ENCODE data around the gene FOXF1.

The FOXF1 gene

DNA sequence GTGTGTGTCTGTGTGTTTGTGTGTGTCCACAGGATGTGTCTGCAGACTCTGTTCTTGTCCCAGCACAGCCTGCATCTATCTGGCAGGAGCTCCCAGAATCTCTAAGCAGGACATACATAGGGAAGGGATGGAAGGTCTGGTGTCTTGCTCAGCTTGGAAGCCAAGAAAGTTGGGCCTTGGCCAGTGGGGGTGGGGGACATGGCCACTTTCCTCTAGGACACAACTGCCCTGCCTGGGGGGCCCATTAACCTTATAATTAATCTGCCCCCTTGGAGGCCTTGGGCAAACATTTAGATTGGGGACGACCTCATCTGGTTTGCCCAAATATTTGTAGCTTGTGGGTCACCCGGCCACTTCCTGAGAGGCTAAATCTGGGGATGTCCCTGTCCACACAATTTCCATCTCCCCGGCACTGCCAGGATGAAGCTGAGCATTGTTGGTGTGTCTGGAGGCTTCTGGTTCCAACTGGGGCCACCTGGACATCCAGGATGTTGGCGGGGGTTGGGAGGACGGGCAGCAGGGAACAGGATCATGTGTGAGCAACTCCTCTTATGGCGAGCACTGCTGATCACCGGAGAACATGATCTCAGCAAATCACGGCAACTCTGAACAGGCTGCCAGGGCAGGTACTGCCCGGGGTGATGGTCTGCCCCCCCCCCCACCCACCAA lies 17.2 kb upstream of the FOXF1 start:
- no peak for DNase-seq

DNA sequence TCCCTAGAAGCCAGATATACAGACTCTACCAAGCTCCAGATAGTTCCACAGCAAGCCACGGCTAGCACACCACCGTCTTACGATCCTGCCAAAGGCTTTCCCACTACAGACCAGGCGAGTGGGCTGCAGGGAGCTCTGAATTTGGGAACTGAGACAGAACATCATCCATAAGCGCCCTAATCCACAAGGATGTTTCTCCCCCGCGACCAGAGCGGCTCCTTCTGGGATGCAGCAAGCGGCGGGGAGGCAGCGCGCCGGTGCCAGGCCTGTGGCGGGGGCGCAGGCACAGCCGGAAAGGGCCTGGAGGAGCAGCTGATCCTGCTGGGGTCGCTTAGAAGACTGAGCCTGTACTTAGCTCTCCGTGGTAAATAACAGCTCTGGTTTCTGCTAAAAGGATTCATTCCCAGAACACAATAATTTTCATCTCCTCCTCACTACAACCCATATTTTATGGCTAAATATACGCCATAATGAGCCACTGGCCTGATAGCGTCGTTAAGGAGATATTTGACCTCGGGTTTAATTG lies 16.2 kb upstream of the FOXF1 start:
- no peak for DNase-seq

DNA sequence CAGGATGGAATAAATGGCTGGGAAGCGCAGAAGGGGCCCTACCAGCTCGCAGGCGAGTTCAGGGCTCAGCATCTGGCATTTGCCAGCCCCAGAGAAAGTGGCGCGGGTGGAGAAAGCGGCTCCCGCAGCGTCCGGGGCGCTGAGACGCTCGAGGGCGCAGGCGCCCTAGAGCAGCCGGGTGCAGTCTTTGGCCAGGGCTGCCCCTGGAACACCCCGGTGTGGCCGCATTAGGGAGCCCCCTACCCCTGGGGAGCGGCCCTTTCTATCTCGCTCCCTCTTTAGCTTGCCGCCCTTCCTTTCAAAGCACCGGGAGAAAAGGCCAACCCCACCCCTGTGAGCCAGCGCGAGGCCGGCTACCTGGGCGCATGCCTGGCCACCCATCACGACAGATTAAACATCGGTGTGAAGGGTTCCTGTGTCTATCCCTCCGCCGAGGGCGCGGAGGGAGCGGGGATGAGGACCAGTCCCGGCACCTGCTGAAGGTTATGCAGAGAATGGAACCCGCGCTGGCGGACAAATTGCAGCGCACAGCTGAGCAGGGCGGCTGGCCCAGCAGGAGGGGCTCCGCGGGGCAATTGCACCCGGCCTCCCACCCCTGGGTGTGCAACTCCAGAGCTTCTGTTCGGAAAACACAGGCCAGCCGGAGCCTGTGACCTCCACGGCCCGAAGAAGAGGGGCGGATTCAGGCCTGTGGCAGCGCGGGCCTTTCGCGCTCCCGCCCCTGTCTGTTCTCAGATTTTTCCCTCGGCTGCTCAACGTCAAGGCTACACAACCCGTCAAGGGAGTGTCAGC lies 15.6 kb upstream of the FOXF1 start:
- no peak for DNase-seq

DNA sequence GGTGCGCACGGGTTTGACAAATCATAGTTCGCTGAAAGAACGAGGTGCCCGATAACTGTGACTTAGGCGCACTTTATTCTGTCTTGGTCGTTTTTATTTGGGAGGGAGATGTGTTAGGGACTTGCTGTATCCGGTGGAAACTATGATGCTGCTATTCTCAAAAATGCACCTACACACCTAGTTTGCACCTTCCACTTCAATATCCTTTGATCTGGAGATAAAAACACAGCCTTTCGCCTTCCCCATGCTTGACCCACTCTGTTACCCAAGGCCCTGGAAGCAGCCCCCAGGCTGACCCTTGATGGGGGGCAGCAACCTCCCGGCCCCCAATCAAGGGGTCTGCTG lies 15.0 kb upstream of the FOXF1 start:
- no peak for DNase-seq

- no peak for DNase-seq
Observed at GRCh38 chr16:86495756-86496261, 14.5 kb upstream of the FOXF1 start.

DNA sequence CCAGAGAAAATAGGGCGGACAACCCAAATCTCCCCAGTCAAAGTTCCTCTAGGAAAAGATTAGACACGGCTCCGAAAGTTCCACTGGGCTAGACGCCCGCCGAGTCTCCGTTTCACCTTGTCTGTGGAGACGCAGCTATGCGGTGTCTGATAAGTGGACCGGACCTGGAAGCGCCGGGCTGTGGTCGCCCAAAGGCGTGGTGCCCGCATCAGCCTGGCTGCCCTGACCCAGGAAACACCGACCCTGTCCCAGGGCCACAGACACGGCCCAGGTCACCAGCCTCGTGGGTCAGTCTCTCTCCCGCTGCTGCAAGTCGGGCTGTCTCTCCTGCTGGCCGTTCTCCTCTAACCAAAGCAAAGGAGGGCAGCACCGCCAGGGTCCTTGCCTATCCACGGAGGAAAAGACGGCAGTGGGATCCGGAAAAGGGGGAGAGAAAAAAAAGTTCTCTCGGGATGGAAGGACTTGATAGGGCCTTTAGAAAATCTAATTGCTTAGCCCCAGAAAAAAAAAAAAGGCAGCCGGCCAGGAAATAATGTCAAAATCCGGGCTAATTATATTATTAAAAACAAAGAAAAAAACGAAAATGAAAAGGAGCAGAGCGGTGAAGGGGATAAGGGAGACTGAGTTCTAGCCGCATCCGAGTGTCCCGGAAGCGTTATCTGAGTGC lies 13.9 kb upstream of the FOXF1 start:
- DNase-seq = no peak

- no peak for DNase-seq
Observed at GRCh38 chr16:86496929-86497461, 13.3 kb upstream of the FOXF1 start.

- DNase-seq = no peak
Observed at GRCh38 chr16:86497551-86498021, 12.7 kb upstream of the FOXF1 start.

DNA sequence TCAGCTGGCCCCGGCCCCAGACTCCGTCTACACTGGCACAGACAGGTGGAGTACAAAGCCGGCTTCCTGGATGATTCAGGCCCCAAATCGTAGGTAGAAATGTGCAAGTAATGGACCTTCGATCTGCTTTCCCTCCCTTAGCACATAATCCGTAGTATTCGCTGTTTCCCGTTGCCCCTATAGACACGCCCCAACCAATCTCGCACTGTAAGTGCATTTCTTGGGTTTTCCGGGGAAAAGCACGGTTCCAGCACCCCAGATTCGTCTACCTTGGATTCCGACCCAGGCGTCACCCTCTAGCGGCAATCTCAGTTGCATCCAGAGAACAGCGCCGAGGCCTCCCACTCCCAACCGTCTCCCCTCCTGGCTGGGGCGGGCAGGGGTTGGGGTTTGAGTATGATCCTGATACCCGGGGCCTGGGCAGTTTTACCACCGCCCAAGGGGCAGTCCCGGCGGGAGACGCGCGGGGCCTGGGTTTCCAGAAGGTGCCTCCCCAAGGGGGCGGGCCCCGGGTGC lies 12.1 kb upstream of the FOXF1 start:
- no peak for DNase-seq

- no peak for DNase-seq
Observed at GRCh38 chr16:86498671-86499439, 11.5 kb upstream of the FOXF1 start.

GRCh38 chr16:86499440-86499786 lies 10.9 kb upstream of the FOXF1 start:
- no peak for DNase-seq

DNA sequence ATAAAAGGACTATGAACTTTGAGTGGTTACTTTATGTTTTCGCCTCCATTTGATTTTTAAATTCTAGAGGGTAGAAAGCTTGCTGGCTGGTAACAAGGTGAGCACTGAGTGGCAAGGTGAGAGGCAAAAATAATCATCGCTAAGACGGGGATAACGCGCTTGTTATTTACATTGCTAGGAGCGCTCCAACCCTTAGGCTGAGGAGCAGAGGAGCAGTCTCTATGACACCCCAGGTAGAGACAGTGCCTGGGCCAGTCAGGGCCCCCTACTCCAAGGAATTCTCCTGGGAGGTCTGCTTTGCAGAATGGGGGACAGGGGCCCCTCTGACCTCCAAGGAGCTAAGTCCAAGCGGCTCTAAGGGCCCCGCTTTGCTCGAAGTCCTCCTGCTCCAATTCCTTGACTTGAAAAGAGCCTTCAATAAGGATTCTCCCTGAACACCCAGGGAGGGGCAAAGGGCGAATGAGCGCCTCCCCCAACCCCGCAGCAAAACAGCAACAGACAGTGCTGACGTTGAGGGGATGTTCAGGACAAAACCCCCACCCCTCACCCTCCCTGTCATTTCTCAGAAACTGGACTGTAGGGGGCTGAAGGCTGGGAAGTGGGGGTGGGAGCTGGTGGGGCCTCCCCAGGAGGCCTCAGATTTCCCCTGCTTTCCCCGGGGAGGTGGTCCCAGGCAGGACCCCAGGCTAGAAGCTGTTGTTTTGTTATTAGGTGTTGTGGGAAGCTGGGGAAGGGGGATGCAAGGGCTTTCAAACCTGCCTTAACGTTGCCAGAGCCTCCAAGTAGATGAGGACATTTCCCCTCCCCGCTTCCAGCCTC lies 10.2 kb upstream of the FOXF1 start:
- no peak for DNase-seq

- DNase-seq = no peak
Observed at GRCh38 chr16:86500708-86501510, 9.4 kb upstream of the FOXF1 start.

GRCh38 chr16:86501989-86502855 lies 8.1 kb upstream of the FOXF1 start:
- DNase-seq = no peak

- no peak for DNase-seq
Observed at GRCh38 chr16:86502856-86503748, 7.2 kb upstream of the FOXF1 start.

GRCh38 chr16:86503830-86504229 lies 6.5 kb upstream of the FOXF1 start:
- no peak for DNase-seq

DNA sequence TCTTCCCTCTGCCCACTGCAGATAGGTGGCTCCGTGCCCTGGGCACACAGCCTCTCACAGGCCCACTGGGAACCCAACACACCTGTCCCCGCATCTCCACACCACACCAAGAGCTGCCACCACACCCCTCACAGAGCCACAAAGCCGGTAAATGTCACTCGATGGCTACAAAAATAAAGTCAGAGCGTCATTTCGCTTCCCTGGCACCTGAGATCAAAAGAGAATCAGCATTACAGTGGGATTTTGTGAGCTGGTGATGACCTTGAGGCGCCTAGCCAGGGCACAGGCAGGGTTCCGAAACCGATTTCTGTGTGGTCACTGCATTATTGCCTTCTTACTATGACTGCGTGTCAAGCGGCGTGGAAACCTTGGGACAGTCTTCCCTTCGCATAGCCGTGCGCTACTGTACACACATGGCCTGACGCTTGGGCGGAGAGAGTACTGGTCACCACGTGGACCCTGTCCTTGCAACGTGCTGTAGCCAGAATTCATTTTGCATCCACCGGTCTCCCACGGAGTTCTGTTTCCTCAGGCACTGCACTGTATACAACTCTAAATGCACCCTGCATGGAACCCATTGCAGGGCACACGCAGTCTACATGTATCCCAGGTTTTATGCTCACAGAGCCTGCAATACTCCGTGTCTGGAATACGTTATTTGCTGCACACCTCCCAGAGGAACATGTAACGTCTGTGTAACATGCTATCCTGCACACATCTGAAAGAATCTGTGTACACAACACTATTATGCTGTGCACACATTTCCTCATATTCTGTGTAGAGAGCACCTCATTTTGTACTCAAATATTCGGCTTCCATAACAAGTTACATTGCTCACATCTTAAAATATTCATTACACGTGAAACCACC lies 5.8 kb upstream of the FOXF1 start:
- no peak for DNase-seq

Data from NK-92 treated with Interleukin-12 subunit alpha and Interleukin-12 subunit beta, amount 100 ng/mL, for 24 hours (cell line).